D721Med (cell line): ENCODE measurements around the gene MMAB.
A peak's percentile ranks its signal among the peaks of the same experiment; 100 is the strongest.

Experiments used
- DNase-seq: peaks from one replicate; pipeline ENCODE4 v3.0.0; 2011; ENCODE audit warnings: low spot score; ENCODE audit not compliant: insufficient read length
- FAIRE-seq: peaks from 2 replicates; lab custom pipeline; 2011; peaks lifted over from hg19 to GRCh38; lab: Jason Lieb, UNC
- CTCF ChIP-seq: IDR thresholded peaks from 2 replicates; pipeline ENCODE4 v1.5.1; 2012; ENCODE audit warnings: mild to moderate bottlenecking, control low read depth; ENCODE audit not compliant: insufficient read depth; ENCODE audit errors: missing control alignments

Gene MMAB

GRCh38 chr12:109592195-109592904, 19.0 kb upstream of the MMAB start:
- no peak for FAIRE-seq
- no peak for TF ChIP-seq CTCF
- no peak for DNase-seq

GRCh38 chr12:109591041-109591440, 17.7 kb upstream of the MMAB start:
- DNase-seq (no peak), FAIRE-seq (no peak)
- no peak for TF ChIP-seq CTCF

- DNase-seq (no peak), FAIRE-seq (no peak)
- no peak for TF ChIP-seq CTCF
These were observed 17.3 kb upstream of the MMAB start for GRCh38 chr12:109590566-109590965.

GRCh38 chr12:109589691-109590245, 16.5 kb upstream of the MMAB start:
- no peak for TF ChIP-seq CTCF

GRCh38 chr12:109589240-109589590, 15.9 kb upstream of the MMAB start:
- DNase-seq (peak; percentile 80), FAIRE-seq (no peak)
- TF ChIP-seq CTCF, result no peak

More at GRCh38 chr12:109589691-109590245, 16.5 kb upstream of the MMAB start:
- FAIRE-seq (no peak), DNase-seq (peak; percentile 78)

- TF ChIP-seq CTCF, result no peak
- DNase-seq (no peak), FAIRE-seq (no peak)
These were observed 15.3 kb upstream of the MMAB start for GRCh38 chr12:109588461-109589239.
